Ovary (tissue), 3 donors: ENCODE data around the gene PHF2.

Experiments used
- CTCF ChIP-seq, 3 donors: fragments of 450-650 bp in 2 of 3; fragments of 200-600 bp in 1 of 3; IDR thresholded peaks; one replicate each; pipeline versions ENCODE4 v1.5.1 to v1.8.0; 2016 to 2022; ENCODE audit warnings: antibody characterized with exemption in 3 of 3, mild to moderate bottlenecking in 1 of 3
- EP300 ChIP-seq: sonication (generic); formaldehyde crosslinking; IDR thresholded peaks from one replicate; pipeline ENCODE4 v1.6.1; 2017; ENCODE audit warnings: antibody characterized with exemption
- POLR2A ChIP-seq: fragments of 450-650 bp; IDR thresholded peaks from one replicate; pipeline ENCODE4 v1.6.1; 2017; ENCODE audit warnings: antibody characterized with exemption, mild to moderate bottlenecking, moderate library complexity
- donor health status: DM: no; HTN: no; CAD: no.

- no peak for TF ChIP-seq POLR2A
- TF ChIP-seq EP300, result no peak
- no peak for TF ChIP-seq CTCF (IDR thresholded peaks at IDR 0.05)
Observed at GRCh38 chr9:93594041-93594756, 17.8 kb downstream of the PHF2 start.
